Measurements from ENCODE around the gene ANO7. TPM values are rescaled to one million over a fixed set of nuclear protein-coding genes. Genes with fewer than 3 reads are reported as not detected.

Gene ANO7
- polyA plus RNA-seq, 5 donors = 1.7 to 2.7 (median 2.3) TPM

- peak; percentile 59 to 63 for DNase-seq
These were observed 84.1 kb downstream of the ANO7 start for GRCh38 chr2:241272303-241273209.

GRCh38 chr2:241273210-241274020 lies 84.9 kb downstream of the ANO7 start:
- DNase-seq = no peak

- no peak for DNase-seq
These were observed 85.7 kb downstream of the ANO7 start for GRCh38 chr2:241274127-241274526.

Other genes with a start within 250 kb of the ANO7 start
- gene SNED1, start 190.1 kb upstream of the ANO7 start, polyA plus RNA-seq (ENCODE audit: insufficient read depth in 1 of 5, insufficient read length in 5 of 5, low replicate concordance in 1 of 5) = 10 to 100 TPM; 40.8 to 60.3 (median 54.9) TPM
- 100 to 1,000 TPM in 1 of 5 donors, 10 to 100 TPM in 4; 75.2 to 105 (median 92.6) TPM for gene MTERF4, start 86.4 kb upstream of the ANO7 start, polyA plus RNA-seq (ENCODE audit: insufficient read depth in 1 of 5, insufficient read length in 5 of 5, low replicate concordance in 1 of 5)
- gene PASK, start 39.2 kb upstream of the ANO7 start, polyA plus RNA-seq (ENCODE audit: insufficient read depth in 1 of 5, insufficient read length in 5 of 5, low replicate concordance in 1 of 5) = 10 to 100 TPM; 18.3 to 25.0 (median 21.2) TPM
- gene PPP1R7, start 38.2 kb upstream of the ANO7 start, polyA plus RNA-seq (ENCODE audit: insufficient read depth in 1 of 5, insufficient read length in 5 of 5, low replicate concordance in 1 of 5) = 10 to 100 TPM; 64.8 to 72.2 (median 68.5) TPM
- gene HDLBP, start 127.0 kb downstream of the ANO7 start, polyA plus RNA-seq (ENCODE audit: insufficient read depth in 1 of 5, insufficient read length in 5 of 5, low replicate concordance in 1 of 5) = 100 to 1,000 TPM; 301 to 450 (median 371) TPM
- 100 to 1,000 TPM; 464 to 647 (median 546) TPM for gene SEPTIN2, start 127.2 kb downstream of the ANO7 start, polyA plus RNA-seq (ENCODE audit: insufficient read depth in 1 of 5, insufficient read length in 5 of 5, low replicate concordance in 1 of 5)
- 10 to 100 TPM; 44.5 to 54.5 (median 50.0) TPM for gene FARP2, start 167.6 kb downstream of the ANO7 start, polyA plus RNA-seq (ENCODE audit: insufficient read depth in 1 of 5, insufficient read length in 5 of 5, low replicate concordance in 1 of 5)